Natural killer cell (primary cell): ENCODE measurements around the gene KRT85. TPM values are rescaled to one million over a fixed set of nuclear protein-coding genes. Genes with fewer than 3 reads are reported as not detected.
A peak's percentile ranks its signal among the peaks of the same experiment; 100 is the strongest.

ENCODE experiments used
- ATAC-seq, 3 donors: fragments of 150-1000 bp in 2 of 3; fragments of 200-7000 bp in 1 of 3; cut with Tn5 transposase; 1 replicate in 1 of 3; 2 replicates in 2 of 3; pipeline ENCODE4 v1.10.0; 2021; ENCODE audit warnings: mild to moderate bottlenecking in 2 of 3, moderate library complexity in 2 of 3
- DNase-seq, 2 donors: peaks; one replicate each; pipeline versions ENCODE4 v3.0.0 to v3.0.0-alpha.2; 2013 to 2021; ENCODE audit warnings: mixed read lengths in 1 of 2
- H3K27ac ChIP-seq: one replicate; pipeline ENCODE4 v1.5.1; 2013; ENCODE audit warnings: mild to moderate bottlenecking, low read length
- H3K27me3 ChIP-seq: one replicate; pipeline ENCODE4 v1.6.1; 2013; ENCODE audit warnings: low read length; ENCODE audit not compliant: control insufficient read depth, insufficient read depth
- H3K36me3 ChIP-seq: one replicate; pipeline ENCODE4 v1.6.1; 2013; ENCODE audit warnings: low read length; ENCODE audit not compliant: control insufficient read depth, insufficient read depth
- H3K4me1 ChIP-seq: one replicate; pipeline ENCODE4 v1.6.1; 2013; ENCODE audit warnings: low read length; ENCODE audit not compliant: control insufficient read depth, insufficient read depth
- H3K4me3 ChIP-seq: one replicate; pipeline ENCODE4 v1.5.1; 2013; ENCODE audit warnings: low read length
- H3K9me3 ChIP-seq: one replicate; pipeline ENCODE4 v1.6.1; 2013; ENCODE audit warnings: low read length; ENCODE audit not compliant: control insufficient read depth, insufficient read depth
- H3K27ac Mint-ChIP-seq, 2 donors: one replicate each; pipeline ENCODE4 v1.8.0; 2022; ENCODE audit warnings: mild to moderate bottlenecking in 2 of 2, mixed read lengths in 2 of 2, moderate library complexity in 1 of 2
- H3K27me3 Mint-ChIP-seq, 2 donors: one replicate each; pipeline ENCODE4 v1.8.0; 2022; ENCODE audit warnings: low read depth in 2 of 2, mixed read lengths in 2 of 2
- H3K36me3 Mint-ChIP-seq: one replicate; pipeline ENCODE4 v1.8.0; 2022; ENCODE audit warnings: mixed read lengths
- H3K4me1 Mint-ChIP-seq, 2 donors: one replicate each; pipeline ENCODE4 v1.8.0; 2022; ENCODE audit warnings: mixed read lengths in 2 of 2
- H3K4me3 Mint-ChIP-seq: one replicate; pipeline ENCODE4 v1.8.0; 2022; ENCODE audit warnings: mild to moderate bottlenecking, moderate library complexity, mixed read lengths
- H3K9me3 Mint-ChIP-seq, 2 donors: one replicate each; pipeline ENCODE4 v1.8.0; 2022; ENCODE audit warnings: mixed read lengths in 2 of 2
- CTCF ChIP-seq: fragments of 200-600 bp; IDR thresholded peaks from one replicate; pipeline ENCODE4 v1.8.0; 2022; ENCODE audit warnings: antibody characterized with exemption
- WGBS: methylation state at CpG from one replicate; pipeline ENCODE4 v1.1.7; 2013; ENCODE audit warnings: missing lambda C conversion rate; ENCODE audit not compliant: insufficient coverage; 5-methylcytosine and 5-hydroxymethylcytosine counted together
- intact Hi-C: fragments of 100-400 bp; cut with micrococcal nuclease; formaldehyde crosslinking; loops from one replicate; pipeline ENCODE4 v1.14.2; 2022
- total RNA-seq, 4 donors: library from RNA; stranded (reverse); fragments of 120-200 nt in 1 of 4; gene quantifications; one replicate each; pipeline versions ENCODE4 v1.2.3 to v1.2.4, GENCODE V29; 2013 to 2022

KRT85 gene
- total RNA-seq, 3 donors from 2014 or later (not counting 1 experiment from before 2014, with no cell fraction given): not detected

- WGBS: 36% methylated on average over 10 of the region's 10 CpGs
- TF ChIP-seq CTCF: peak; percentile 68
- peak; percentile 63 to 77 for DNase-seq
- peaks cover 0 to 11% of the 10 kb centered on the region in 2 donors for H3K4me1 Mint-ChIP-seq
- Histone ChIP-seq H3K27me3 (peaks cover 10% of the 10 kb centered on the region), H3K4me1 (no peaks in the 10 kb centered on the region), H3K4me3 (no peak overlapping the region), H3K27ac (no peak overlapping the region), H3K9me3 (no peaks in the 10 kb centered on the region), H3K36me3 (no peaks in the 10 kb centered on the region)
- no peaks in the 10 kb centered on the region for H3K9me3 Mint-ChIP-seq
- no peak overlapping the region for H3K4me3 Mint-ChIP-seq
- ATAC-seq: peak; percentile 55 to 86 (median 83)
- intact Hi-C loops: loop anchor here (1.0 to 5.0 kb wide), 4 partner anchors 210 to 609 kb away; no protein-coding TSS in a partner anchor
- H3K27ac Mint-ChIP-seq: no peak overlapping the region
- peaks cover 51 to 52% of the 10 kb centered on the region in 2 donors for H3K27me3 Mint-ChIP-seq
- H3K36me3 Mint-ChIP-seq: no peaks in the 10 kb centered on the region
Observed at GRCh38 chr12:52372216-52373154, 5.2 kb upstream of the KRT85 start.

- H3K36me3 ChIP-seq: no peaks in the 10 kb centered on the region
- peaks cover 0 to 11% of the 10 kb centered on the region in 2 donors for H3K4me1 Mint-ChIP-seq
- DNase-seq (no peak), ATAC-seq (no peak)
- H3K27me3 ChIP-seq: peaks cover 10% of the 10 kb centered on the region
- no peak for TF ChIP-seq CTCF
- no peaks in the 10 kb centered on the region for H3K36me3 Mint-ChIP-seq
- intact Hi-C loops: loop anchor here (1.0 to 5.0 kb wide), 4 partner anchors 211 to 610 kb away; no protein-coding TSS in a partner anchor
- no peaks in the 10 kb centered on the region for H3K9me3 Mint-ChIP-seq
- H3K27me3 Mint-ChIP-seq: peaks cover 48 to 49% of the 10 kb centered on the region in 2 donors
- no peaks in the 10 kb centered on the region for H3K4me1 ChIP-seq
- H3K4me3 Mint-ChIP-seq: no peak overlapping the region
- H3K27ac Mint-ChIP-seq: no peak overlapping the region
- H3K4me3 ChIP-seq: no peak overlapping the region
- 89% methylated on average over 3 of the region's 3 CpGs for WGBS
- H3K9me3 ChIP-seq: no peaks in the 10 kb centered on the region
- no peak overlapping the region for H3K27ac ChIP-seq
Observed at GRCh38 chr12:52371716-52372115, 4.4 kb upstream of the KRT85 start.

- Mint-ChIP-seq H3K4me3 (no peak overlapping the region), H3K9me3 (no peaks in the 10 kb centered on the region), H3K4me1 (peaks cover 0 to 11% of the 10 kb centered on the region in 2 donors), H3K36me3 (no peaks in the 10 kb centered on the region), H3K27me3 (peaks cover 41 to 49% of the 10 kb centered on the region in 2 donors), H3K27ac (no peak overlapping the region)
- H3K9me3 ChIP-seq: no peaks in the 10 kb centered on the region
- WGBS: 91% methylated on average over 12 of the region's 12 CpGs
- peaks cover 10% of the 10 kb centered on the region for H3K27me3 ChIP-seq
- DNase-seq (no peak), ATAC-seq (no peak)
- TF ChIP-seq CTCF: no peak
- intact Hi-C loops: loop anchor here (5.0 kb wide), 1 partner anchor 211 kb away; no protein-coding TSS in a partner anchor
- H3K27ac ChIP-seq: no peak overlapping the region
- H3K4me1 ChIP-seq: no peaks in the 10 kb centered on the region
- no peak overlapping the region for H3K4me3 ChIP-seq
- no peaks in the 10 kb centered on the region for H3K36me3 ChIP-seq
Observed at GRCh38 chr12:52370926-52371608, 3.8 kb upstream of the KRT85 start.
